Activated CD4-positive, alpha-beta T cell treated with anti-CD3 and anti-CD28 coated beads for 48 hours (primary cell): ENCODE data around the gene AGR2.
"Not testable (repeated sequence)": the region's sequence is repeated elsewhere in the genome, so short reads cannot be mapped to it uniquely, and the experiment has no call there.

ENCODE experiments used
- DNase-seq: peaks from one replicate; pipeline ENCODE4 v3.0.0-alpha.2; 2020

The AGR2 gene

DNA sequence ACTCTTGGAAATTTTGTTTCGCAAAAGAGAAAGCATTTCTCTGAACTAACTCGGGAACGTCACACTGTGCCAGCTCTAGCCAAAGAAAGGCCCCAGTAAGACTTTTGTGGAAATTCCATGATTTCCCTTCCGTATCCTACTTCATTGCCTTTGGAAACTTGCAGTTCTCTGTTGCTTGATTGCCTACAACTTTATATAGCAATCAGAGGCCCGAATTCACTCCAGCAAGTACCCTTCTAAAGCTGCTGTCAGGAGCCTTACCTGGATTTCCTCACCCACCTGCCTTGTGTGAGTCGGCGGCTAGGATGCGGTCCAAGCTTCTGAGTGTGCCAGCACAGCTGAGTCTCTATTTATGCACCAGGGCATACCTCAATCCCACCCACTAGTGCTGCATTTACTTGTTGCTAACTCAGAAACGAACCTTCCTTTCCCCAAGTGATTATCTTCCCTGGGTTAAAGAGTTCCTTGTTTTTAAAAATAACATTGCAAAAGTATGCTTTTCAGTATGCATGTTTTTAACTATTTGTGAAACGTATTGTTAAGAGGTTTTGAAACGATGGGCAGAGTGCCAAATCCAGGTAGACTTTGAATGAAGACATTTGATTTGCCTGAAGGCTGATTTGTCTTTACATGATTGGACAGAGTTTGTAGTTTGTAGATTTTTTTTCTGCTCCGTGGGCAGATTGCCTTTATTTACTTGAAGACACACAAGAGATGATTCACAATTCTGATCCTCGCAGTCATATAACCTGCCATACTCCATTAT, at the start of gene AGR2:
AGR2 (minus strand) TSS at position 326 of the 766 bp plus-strand sequence. CDS start 3,203 bp downstream, outside the sequence.
- no peak for DNase-seq

DNA sequence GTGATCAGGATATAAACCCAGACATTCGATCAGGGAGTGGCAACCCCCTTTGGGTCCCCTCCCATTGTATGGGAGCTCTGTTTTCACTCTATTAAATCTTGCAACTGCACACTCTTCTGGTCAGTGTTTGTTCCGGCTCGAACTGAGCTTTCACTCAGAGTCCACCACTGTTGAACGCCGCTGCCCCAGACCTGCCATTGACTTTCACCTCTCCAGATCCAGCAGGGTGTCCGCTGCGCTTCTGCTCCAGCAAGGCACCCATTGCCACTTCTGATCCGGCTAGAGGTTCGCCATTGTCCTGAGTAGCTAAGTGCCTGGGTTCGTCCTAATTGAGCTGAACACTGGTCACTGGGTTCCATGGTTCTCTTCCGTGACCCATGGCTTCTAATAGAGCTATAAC, 48.4 kb upstream of the AGR2 start:
- not testable (repeated sequence) for DNase-seq

DNA sequence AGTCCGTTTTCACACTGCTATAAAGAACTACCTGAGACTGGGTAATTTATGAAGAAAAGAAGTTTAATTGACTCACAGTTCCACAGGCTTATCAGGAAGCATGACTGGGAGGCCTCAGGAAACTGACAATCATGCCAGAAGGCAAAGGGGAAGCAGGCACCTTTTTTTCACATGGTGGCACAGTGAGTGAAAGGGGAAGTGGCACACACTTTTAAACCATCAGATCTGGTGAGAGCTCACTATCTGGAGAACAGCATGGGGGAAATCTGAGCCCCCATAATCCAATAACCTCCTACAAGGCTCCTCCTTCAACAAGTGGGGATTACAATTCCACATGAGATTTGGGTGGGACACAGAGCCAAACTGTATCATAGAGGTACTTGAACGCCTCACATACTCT, 47.0 kb upstream of the AGR2 start:
- DNase-seq, result no peak

DNA sequence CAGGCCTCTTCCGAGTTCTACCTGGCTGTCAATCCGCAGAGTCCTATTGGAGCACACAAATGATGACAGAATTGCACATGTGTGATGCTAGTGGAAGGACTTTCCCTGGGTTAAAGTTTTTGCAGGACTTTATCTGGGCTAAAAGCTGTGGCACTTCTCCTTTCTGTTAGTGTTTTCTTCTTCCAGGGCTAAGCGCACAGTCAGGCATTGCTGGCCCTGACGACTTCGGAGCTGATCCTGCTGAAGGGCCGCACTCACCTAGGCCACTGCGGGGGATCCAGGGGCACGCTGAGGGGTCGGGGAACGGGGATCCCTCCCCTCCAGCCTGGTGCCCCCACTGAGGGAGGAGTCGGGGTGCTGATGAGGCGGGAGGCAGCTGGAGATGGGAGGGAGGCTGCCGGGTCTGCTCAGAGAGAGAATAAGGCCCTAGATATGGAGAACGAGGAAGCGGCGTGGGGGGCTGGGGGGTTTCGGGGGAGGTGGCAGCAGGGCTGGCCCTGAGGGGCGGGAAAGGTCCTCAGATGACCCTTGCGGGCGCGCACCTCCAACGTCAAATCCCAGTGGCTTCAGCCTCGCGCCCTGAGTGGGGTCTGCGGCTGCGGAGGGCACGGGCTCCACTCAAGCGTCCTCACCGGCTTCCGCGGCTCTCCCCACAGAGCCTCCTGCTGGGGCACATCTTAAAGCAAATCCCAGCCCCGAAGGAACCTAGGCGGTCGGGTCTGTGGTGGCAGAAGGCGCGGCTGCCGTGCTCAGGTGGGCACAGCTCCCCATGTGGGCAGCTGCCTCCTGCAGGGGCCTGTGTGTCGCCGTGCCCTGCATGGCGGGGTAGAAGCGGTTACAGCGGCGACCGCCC, 46.0 kb upstream of the AGR2 start:
- DNase-seq, result no peak

DNA sequence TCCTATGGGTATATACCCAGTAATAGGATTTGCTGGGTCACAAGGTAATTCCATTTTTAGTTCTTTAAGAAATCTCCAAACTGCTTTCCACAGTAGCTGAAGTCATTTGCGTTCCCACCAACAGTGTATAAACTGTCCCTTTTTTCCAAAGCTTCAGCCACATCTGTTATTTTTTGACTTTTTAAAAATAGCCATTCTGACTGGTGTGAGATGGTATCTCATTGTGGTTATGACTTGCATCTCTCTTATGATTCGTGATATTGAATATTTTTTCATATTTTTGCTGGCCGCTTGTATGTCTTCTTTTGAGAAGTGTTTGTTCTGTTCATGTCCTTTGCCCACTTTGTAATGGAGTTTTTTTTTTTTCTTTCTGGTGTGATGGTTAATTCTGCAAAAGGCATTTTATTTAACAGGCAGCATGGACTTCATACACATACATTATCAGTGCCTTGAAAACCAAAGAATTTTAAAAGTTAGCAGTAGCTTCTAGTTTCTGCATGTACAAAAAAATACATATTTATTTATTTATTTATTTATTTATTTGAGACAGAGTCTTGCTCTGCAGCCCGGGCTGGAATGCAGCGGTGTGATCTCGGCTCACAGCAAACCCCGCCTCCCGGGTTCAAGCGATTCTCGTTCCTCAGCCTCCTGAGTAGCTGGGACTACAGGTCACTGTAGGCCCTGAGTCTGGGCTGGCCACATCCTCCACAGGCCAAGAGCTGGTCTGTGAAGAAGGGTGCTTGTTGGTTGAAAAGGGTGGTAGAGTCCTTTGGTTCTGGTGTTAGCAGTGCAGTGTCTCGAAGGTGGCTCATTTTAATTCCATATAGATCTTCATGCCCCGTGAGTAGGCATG, 44.7 kb upstream of the AGR2 start:
- DNase-seq, result no peak

DNA sequence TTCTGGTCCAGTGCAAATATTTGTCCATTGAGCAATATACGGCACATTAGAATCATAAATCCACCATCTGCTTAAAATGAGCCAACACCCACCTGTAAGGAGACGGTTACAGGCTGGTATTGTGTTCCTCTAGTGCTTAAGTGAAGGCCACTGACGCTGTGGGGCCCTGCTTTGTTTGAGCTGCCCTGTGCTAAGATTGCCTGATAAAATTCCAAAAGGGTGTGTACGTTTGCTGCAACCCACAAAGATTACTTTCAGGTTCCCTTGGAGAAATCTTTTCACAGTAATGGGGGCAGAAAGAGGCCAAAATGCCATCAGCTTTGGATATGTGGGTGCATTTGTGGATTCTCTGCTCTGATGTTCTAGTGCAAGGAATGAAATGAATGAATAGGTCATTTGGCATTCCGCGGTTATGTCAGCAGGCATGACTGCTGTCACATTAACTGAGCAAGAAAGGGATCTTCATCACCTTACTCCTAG, 42.6 kb upstream of the AGR2 start:
- no peak for DNase-seq

DNA sequence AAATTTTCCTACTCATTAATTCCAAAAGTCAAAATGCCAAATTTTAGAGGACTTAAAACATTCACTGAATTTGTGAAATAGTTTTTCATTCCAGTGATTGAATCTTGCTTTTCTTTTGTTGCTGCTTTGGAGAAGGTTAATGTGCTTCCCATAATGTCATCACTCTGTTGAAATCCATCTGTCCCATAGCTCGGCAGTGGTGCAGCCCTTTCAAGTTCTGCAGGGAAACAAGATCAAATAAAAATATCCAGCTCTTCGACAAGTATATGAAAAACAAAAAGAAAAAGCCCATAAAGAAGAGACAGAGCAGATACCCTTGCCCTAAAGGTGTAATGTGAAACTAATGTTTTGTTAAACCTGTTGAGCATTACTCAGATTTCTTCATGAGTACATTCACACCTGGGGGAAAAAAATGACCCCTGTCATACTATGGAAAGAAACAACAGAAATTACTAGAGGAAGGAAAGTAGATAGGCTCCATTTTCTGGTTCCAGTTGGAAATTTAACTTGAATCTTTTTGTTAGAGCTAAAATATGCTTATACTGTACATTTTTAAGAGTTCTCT, 41.9 kb upstream of the AGR2 start:
- no peak for DNase-seq

DNA sequence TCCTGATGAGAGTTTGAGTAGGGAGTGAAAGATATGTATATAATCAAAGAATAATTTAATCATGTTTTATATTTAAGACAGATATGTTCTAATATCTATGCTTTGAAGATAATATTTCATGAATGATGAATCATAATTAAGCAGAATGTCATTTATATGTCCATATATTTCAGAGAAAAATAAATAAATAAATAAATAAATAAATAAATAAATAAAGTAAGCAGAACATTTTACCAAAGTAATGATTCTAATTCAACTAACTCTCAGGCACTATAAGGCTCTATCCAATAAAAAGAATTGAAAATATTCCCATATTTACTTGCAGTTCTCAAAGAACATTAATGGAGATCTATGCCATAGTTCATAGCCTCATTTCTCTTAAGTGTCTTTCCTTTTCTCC, 40.9 kb upstream of the AGR2 start:
- no peak for DNase-seq

DNA sequence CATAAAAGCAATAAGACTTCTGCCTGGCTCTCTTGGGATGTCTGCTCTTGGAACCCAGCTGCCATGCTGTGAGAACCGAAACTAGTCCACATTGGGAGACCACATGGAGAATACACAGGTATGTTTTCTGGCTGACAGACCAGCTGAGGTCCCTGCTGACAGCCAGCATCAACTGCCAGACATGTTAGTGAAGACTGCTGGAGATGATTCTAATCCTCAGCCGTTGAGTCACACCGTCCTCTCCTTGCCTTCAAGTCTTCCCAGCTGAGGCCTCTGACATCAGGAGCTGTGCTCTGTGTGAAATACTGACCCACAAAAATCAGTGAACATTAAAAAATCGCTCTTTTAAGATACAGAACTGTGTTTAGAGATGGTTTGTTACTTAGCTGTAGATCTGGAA, 36.9 kb upstream of the AGR2 start:
- DNase-seq, result no peak

DNA sequence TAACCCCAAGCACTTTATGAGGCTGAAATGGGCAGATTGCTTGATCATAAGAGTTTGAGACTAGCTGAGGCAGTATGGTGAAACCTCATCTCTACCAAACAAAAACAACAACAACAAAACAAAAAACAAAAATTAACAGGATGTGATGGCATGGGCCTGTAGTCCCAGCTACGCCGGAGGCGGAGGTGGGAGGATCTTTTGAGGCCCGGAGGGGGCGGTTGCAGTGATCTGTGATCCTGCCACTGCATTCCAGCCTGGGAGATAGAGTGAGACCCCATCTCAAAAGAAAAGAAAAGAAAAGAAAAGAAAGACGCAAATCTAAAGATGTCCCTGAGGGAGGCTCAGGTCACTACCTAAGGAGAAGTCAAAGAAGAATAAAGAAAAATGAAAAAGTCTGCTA, 35.3 kb upstream of the AGR2 start:
- no peak for DNase-seq

DNA sequence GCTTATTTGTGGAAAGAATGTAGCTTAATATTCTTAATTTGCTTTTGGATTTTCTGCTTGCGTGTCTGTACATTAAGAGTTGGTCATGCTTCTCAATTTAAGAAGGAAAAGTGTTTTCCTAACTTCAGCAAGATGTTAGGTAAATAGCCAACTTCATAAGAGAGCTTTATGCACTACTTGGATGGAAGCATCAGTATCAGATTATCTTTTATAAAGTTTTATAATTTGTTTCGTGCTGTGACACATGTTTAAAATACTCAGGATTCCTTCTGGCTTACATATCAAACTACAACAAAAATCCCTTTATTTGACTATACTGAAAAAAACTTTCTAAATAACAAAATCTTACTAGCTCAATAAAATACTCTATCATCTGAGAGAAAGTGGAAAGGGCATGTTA, 34.8 kb upstream of the AGR2 start:
- no peak for DNase-seq

DNA sequence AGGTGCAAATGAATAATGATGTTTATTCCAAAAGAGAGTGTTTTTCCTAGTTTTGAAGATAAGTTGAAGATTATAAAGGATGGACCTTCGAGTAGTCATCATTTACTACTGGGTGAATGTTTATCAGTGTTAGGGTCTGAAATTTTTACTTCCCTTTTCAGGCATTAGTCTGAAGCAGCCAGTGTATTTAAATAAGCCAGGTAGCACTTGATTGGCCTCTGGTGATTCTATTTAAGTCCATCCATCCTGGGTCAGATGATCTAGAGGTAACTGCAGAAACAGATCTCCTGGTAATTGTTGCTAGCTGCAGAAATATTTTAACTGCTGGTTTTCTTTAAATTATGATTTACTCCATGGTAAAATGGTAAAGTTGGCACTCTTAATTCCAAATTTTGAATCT, 34.1 kb upstream of the AGR2 start:
- DNase-seq, result no peak

DNA sequence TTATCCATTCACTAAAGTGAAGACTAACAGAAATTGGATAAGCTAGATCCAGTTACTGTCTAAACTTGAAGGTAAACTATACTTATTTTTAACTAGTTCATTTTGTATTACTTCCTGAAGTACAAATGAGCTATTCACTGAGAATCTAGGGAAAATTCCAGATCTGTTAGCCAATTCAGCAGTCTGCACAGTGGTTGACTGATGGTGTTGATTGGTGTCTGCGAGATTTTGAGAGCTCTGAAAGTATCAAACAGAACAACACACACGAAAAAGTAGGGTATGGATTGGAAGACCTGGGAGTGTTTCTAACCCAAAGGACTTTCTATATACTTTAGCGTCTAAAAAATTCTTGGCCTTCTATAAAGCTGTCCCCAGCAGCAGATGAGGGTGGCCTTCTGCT, 33.6 kb upstream of the AGR2 start:
- no peak for DNase-seq

DNA sequence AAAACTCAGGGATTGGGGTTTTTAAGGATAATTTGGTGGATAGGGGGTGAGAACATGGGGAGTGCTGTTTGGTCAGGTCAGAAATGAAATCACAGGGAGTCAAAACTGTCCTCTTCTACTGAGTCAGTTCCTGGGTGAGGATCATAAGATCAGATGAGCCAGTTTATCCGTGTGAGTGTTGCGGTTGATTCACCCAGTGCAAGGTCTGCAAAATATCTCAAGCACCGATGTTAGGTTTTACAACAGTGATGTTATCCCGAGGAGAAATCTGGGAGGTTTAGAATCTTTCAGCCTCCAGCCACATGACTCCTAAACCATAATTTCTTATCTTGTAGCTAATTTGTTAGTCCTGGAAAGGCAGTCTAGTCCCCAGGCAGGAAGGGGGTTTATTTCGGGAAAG, 31.7 kb upstream of the AGR2 start:
- DNase-seq, result no peak

DNA sequence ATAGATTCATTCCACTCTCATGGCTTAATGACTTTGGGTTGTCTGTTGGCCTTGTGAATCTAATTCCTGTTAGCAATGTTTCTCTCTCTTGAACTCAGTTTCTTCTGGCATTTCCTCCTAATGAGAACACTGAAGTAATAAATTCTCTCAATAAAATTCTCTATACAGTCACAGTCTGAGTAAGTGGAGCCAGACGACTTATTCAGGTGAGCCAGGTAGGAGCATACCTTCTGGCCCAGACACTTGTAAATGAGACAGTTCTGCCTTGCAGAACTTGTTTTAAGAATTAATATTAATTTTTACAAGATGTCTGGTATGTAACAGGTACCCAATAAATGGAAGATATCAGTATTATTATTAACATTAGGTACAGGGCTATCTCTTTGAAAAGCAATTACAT, 28.6 kb upstream of the AGR2 start:
- no peak for DNase-seq

DNA sequence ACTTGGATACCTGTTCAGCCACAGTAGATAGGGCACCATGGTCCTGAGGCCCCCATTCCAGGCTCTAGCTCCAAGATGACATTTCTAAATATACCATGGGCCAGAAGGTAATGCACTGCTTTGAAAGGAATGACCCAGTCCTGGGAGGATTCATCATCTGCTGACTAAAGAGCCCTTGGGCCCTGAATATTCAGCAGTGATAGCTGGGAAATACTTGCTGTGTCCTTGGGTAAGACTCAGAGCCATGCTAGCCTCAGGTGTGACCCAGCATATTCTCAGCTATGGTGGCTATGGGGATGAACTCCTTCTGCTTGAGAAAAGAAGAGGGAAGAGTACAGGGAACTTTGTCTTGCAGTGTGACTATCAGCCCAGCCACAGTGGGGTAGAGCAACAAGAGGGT, 21.3 kb upstream of the AGR2 start:
- DNase-seq, result no peak

DNA sequence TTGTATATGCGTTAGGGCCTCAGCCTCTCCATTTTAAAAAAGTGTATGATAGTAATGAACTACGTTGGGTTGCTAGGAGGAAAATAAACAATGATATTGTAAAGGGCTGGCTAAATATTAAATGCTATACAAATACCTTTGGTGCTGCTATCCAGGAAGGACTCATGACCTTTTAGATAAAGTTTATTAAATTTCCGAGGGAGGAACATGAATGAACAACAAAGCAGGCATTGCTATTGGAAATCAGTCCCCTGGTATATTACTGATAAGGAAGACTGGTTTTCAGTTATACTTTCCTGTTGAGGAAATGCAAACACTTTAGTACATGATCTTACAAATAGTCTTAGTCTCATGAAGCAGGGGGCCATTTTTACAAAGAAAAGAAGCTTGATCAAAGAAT, 17.2 kb upstream of the AGR2 start:
- no peak for DNase-seq

DNA sequence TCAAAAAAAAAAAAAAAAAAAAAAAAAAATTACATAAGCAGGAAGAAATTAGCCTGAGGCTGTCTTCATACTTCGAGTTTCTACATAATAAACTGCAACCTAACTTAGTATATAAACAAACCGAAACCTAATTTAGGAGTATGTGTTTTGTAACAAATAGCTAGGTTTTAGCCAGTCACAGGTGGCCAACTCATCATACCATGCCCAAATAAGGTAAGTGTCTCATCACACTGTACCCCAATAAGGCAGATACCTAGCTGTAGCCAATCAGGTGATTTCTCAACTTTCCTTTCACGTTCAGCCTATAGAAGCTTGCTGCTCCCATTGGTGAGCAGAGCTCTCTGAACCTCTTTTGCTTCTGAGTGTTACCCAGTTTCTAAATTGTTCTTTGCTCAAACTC, 13.9 kb upstream of the AGR2 start:
- DNase-seq, result no peak

DNA sequence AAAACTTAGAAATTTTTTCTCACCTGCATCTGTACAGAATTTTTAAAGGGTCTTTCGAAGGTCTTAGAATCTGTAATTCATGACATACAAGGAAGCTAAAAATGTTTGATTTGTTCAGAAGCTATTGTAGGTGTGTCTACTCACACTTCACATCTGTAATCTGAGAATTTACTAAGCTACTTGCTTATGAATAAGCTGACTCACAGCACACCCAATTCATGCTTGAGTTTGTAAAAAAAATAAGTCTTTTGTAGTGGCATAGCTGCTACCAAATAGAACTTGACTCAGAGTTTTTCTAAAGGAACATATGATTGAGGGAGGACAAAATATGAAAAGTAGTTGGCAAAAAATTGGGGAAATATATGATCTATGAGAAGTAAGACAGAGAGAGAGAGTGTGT, 12.7 kb upstream of the AGR2 start:
- no peak for DNase-seq

DNA sequence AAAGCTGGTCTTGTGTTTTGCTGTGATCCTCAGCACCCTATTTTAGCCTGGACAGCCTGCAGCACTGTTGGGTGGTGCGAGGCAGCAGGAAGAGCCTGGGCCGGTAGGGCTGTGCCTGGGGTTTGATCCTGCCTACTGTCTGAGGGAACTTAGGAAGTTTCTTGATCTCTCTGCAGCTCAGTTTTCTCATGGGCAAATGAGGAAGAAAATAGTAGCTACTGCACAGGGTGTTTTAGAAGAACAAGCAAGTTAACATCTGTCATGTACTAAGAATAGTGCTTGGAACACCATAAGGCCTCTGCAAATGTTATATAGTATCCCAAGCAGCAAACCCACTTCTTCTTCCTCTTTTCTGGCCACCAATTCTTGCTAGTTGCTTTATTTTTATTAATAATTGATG, 12.0 kb upstream of the AGR2 start:
- DNase-seq, result no peak

DNA sequence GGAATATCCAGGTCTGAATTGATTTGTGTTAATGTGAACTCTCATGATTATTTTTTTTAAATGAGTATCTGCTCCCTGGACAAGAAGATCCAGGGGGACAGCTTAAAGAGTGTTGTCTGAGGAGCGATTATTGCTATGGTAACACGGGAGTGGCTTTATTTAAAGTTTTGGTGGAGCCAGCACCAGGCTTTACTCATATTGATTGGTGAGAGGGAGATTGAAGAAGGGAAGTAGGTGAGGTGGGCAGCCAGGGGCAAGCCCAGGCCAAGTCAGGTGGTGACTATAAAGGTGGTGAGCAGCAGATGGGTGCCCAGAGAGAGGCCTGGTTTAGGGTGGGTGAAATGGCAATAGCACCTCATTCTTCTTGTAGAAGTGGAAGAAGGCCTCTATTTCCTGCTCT, 10.2 kb upstream of the AGR2 start:
- DNase-seq, result no peak

DNA sequence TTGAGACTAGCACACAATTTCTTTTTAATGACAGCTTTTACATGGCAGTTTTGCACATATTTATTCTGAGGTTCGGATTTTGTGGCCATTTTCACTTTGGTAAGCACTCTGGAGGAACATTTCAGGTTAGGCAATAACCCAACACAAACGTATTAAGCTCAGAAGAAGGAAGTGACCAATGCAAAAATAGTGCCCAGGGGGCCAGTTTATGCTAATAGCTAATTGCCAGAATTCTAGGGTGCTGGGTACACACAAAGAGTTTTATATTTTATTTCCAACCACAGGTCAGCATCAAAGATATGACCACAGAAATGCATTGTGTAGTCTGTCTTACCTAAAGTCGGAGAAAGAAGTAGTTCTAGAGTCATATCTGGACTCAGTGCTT, 8.4 kb upstream of the AGR2 start:
- no peak for DNase-seq
